Stimulated activated CD4-positive, alpha-beta T cell treated with anti-CD3 and anti-CD28 coated beads, Interleukin-4, amount 100 ng/mL, for 24 hours (primary cell): Measurements from ENCODE around the gene ID1.

Experiments used
- DNase-seq: peaks from one replicate; pipeline ENCODE4 v3.0.0-alpha.2; 2020

Gene ID1

GRCh38 chr20:31605031-31605901, at the start of gene ID1:
Gene ID1, plus strand, starts transcription at chr20:31605289. Its CDS starts 99 bp downstream, at chr20:31605388.
- DNase-seq = peak; percentile 89

GRCh38 chr20:31559704-31560093, 45.4 kb upstream of the ID1 start:
- DNase-seq = no peak

- DNase-seq = peak; percentile 81
Measured at GRCh38 chr20:31560094-31560745, 44.9 kb upstream of the ID1 start.

- no peak for DNase-seq
Measured at GRCh38 chr20:31560746-31561598, 44.1 kb upstream of the ID1 start.

GRCh38 chr20:31562241-31562640, 42.8 kb upstream of the ID1 start:
- DNase-seq = no peak

- DNase-seq = no peak
Measured at GRCh38 chr20:31564284-31564683, 40.8 kb upstream of the ID1 start.

GRCh38 chr20:31565699-31566318, 39.3 kb upstream of the ID1 start:
- DNase-seq = no peak

GRCh38 chr20:31566319-31566657, 38.8 kb upstream of the ID1 start:
- no peak for DNase-seq

- peak; percentile 26 for DNase-seq
Measured at GRCh38 chr20:31566658-31567379, 38.3 kb upstream of the ID1 start.

GRCh38 chr20:31567380-31567720, 37.7 kb upstream of the ID1 start:
- DNase-seq = no peak

GRCh38 chr20:31568041-31568731, 36.9 kb upstream of the ID1 start:
- DNase-seq = no peak

GRCh38 chr20:31568773-31569162, 36.3 kb upstream of the ID1 start:
- no peak for DNase-seq

- DNase-seq = peak; percentile 72
Measured at GRCh38 chr20:31569163-31570020, 35.7 kb upstream of the ID1 start.

- no peak for DNase-seq
Measured at GRCh38 chr20:31570021-31570463, 35.0 kb upstream of the ID1 start.

- no peak for DNase-seq
Measured at GRCh38 chr20:31570735-31571617, 34.1 kb upstream of the ID1 start.

GRCh38 chr20:31572042-31572700, 32.9 kb upstream of the ID1 start:
- DNase-seq = peak; percentile 18

- peak; percentile 82 for DNase-seq
Measured at GRCh38 chr20:31572701-31573554, 32.2 kb upstream of the ID1 start.
